GM18502 (cell line): Measurements from ENCODE around the gene UNC80.

Source experiments
- ATAC-seq: cut with Tn5 transposase; IDR thresholded peaks from one replicate; pipeline ENCODE4 v1.9.1; 2021; ENCODE audit warnings: mild to moderate bottlenecking; ENCODE audit not compliant: unreplicated experiment, poor library complexity

The UNC80 gene

GRCh38 chr2:210002158-210003157 is 230.8 kb downstream of the UNC80 start, which contains the start of gene RPE:
RPE (plus strand) TSS chr2:210002638; CDS start chr2:210002662, 24 bp downstream.
- peak; percentile 99 for ATAC-seq

- ATAC-seq: no peak
These were observed 231.7 kb downstream of the UNC80 start for GRCh38 chr2:210003359-210003758.

GRCh38 chr2:210004881-210005280 is 233.2 kb downstream of the UNC80 start:
- no peak for ATAC-seq

GRCh38 chr2:210007895-210008294 is 236.3 kb downstream of the UNC80 start:
- no peak for ATAC-seq

GRCh38 chr2:210009126-210009525 is 237.5 kb downstream of the UNC80 start:
- no peak for ATAC-seq

- no peak for ATAC-seq
These were observed 238.3 kb downstream of the UNC80 start for GRCh38 chr2:210009896-210010295.

- no peak for ATAC-seq
These were observed 248.5 kb downstream of the UNC80 start for GRCh38 chr2:210020138-210020537.

GRCh38 chr2:210022824-210023223 is 251.2 kb downstream of the UNC80 start:
- ATAC-seq: no peak

GRCh38 chr2:210027608-210028007 is 256.0 kb downstream of the UNC80 start:
- no peak for ATAC-seq

- no peak for ATAC-seq
These were observed 256.5 kb downstream of the UNC80 start for GRCh38 chr2:210028178-210028577.

- ATAC-seq: no peak
These were observed 262.6 kb downstream of the UNC80 start for GRCh38 chr2:210034087-210034683.

GRCh38 chr2:210035679-210036078 is 264.0 kb downstream of the UNC80 start:
- ATAC-seq: no peak

- ATAC-seq: no peak
These were observed 266.4 kb downstream of the UNC80 start for GRCh38 chr2:210038078-210038477.

- ATAC-seq: no peak
These were observed 275.3 kb downstream of the UNC80 start for GRCh38 chr2:210046851-210047500.
